ENCODE data around the gene OR51F1.
"Not testable (repeated sequence)": the region's sequence is repeated elsewhere in the genome, so short reads cannot be mapped to it uniquely, and the experiment has no call there.

The OR51F1 gene

DNA sequence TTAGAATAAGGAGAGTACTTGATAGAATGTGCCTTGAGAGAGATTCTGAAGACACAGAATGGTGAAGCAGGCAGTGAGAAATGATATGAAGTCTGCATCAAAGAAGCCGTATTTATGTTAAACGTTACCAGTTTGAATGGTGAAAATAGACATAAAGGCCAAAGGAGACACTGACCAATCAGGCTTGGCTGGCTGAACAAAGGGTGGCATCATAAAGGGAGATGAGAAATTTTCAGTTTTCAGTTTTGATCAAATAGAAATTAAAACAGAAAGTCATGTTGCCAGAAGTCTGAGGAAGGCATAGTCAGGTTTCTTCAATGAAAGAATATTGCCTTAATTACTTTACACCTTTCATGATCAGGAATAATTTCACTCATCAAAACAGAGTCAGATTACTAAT is 6.6 kb downstream of the OR51F1 start:
- H3K9me3 ChIP-seq (ENCODE audit: control insufficient read depth, low read length): no peaks in the 10 kb centered on the region
- H3K4me3 ChIP-seq (ENCODE audit: extremely low read depth, insufficient read depth, low read length, poor library complexity, severe bottlenecking): no peak overlapping the region
- H3K27ac ChIP-seq (ENCODE audit: low read depth, low read length, severe bottlenecking): no peak overlapping the region
- H3K4me1 ChIP-seq (ENCODE audit: control insufficient read depth, insufficient read depth, low read length, poor library complexity, severe bottlenecking): no peaks in the 10 kb centered on the region
- 91 to 93% methylated on average over 2 of the region's 2 CpGs for WGBS, 2 experiments (ENCODE audit: insufficient coverage in 2 of 2)
- H3K36me3 ChIP-seq (ENCODE audit: control insufficient read depth, insufficient read depth, low read length): no peaks in the 10 kb centered on the region

- Histone ChIP-seq H3K4me3 (ENCODE audit: extremely low read depth, insufficient read depth, low read length, poor library complexity, severe bottlenecking) (no peak overlapping the region), H3K27ac (ENCODE audit: low read depth, low read length, severe bottlenecking) (no peak overlapping the region), H3K4me1 (ENCODE audit: control insufficient read depth, insufficient read depth, low read length, poor library complexity, severe bottlenecking) (no peaks in the 10 kb centered on the region), H3K36me3 (ENCODE audit: control insufficient read depth, insufficient read depth, low read length) (no peaks in the 10 kb centered on the region), H3K9me3 (ENCODE audit: control insufficient read depth, low read length) (no peaks in the 10 kb centered on the region)
- WGBS, 2 experiments (ENCODE audit: insufficient coverage in 2 of 2): 67 to 71% methylated on average over 1 of the region's 1 CpG
Observed at GRCh38 chr11:4751201-4751600, 18.5 kb downstream of the OR51F1 start.

DNA sequence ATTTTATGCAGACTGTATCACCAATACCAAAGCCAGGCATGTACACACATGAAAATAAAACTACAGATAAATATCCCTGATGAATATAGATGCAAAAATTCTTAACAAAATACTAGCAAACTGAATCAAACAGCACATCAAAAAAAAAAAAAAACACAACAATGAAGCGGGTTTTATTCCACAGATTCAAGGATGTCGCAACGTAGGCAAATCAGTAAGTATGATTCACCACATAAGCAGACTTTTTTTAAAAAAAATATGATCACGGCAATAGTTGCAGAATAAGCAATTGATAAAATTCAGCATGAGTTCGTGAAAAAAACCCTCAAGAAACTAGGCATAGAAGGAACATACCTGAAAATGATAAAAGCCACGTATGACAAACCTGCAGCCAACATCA is 21.3 kb downstream of the OR51F1 start:
- Histone ChIP-seq H3K4me1 (ENCODE audit: control insufficient read depth, insufficient read depth, low read length, poor library complexity, severe bottlenecking) (no peaks in the 10 kb centered on the region), H3K9me3 (ENCODE audit: control insufficient read depth, low read length) (no peaks in the 10 kb centered on the region), H3K36me3 (ENCODE audit: control insufficient read depth, insufficient read depth, low read length) (no peaks in the 10 kb centered on the region), H3K27ac (ENCODE audit: low read depth, low read length, severe bottlenecking) (no peak overlapping the region), H3K4me3 (ENCODE audit: extremely low read depth, insufficient read depth, low read length, poor library complexity, severe bottlenecking) (no peak overlapping the region)
- 80 to 83% methylated on average over 3 to 5 of the region's 6 CpGs for WGBS, 2 experiments (ENCODE audit: insufficient coverage in 2 of 2)

DNA sequence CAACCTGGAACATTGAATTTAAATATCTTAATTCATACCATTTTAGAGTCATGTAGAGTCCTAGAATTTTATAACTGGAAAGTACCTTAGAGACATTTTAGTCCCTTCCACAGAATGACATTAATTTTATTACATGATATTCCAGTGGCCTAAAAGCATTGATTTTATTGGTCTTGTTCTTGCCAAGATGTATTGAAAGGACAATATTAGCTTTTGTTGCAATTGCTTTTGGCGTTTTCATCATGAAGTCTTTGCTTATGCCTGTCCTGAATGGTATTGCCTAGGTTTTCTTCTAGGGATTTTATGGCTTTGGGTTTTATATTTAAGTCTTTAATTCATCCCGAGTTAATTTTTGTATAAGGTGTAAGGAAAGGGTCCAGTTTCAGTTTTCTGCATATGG is 29.0 kb downstream of the OR51F1 start:
- no peaks in the 10 kb centered on the region for H3K36me3 ChIP-seq (ENCODE audit: control insufficient read depth, insufficient read depth, low read length)
- 71 to 80% methylated on average over 1 of the region's 2 CpGs for WGBS, 2 experiments (ENCODE audit: insufficient coverage in 2 of 2)
- no peaks in the 10 kb centered on the region for H3K9me3 ChIP-seq (ENCODE audit: control insufficient read depth, low read length)

GRCh38 chr11:4727171-4727570 is 42.6 kb downstream of the OR51F1 start:
- Histone ChIP-seq H3K9me3 (ENCODE audit: control insufficient read depth, low read length) (no peaks in the 10 kb centered on the region), H3K4me3 (ENCODE audit: extremely low read depth, insufficient read depth, low read length, poor library complexity, severe bottlenecking) (no peak overlapping the region), H3K27ac (ENCODE audit: low read depth, low read length, severe bottlenecking) (no peak overlapping the region), H3K36me3 (ENCODE audit: control insufficient read depth, insufficient read depth, low read length) (no peaks in the 10 kb centered on the region), H3K4me1 (ENCODE audit: control insufficient read depth, insufficient read depth, low read length, poor library complexity, severe bottlenecking) (no peaks in the 10 kb centered on the region)
- WGBS, 2 experiments (ENCODE audit: insufficient coverage in 2 of 2): 90% methylated on average over 1 of the region's 2 CpGs; no CpG with 5 or more reads in 1 of the 2 experiments

More for the DNA sequence above, 29.0 kb downstream of the OR51F1 start:
- no peak overlapping the region for H3K27ac ChIP-seq (ENCODE audit: low read depth, low read length, severe bottlenecking)
- H3K4me1 ChIP-seq (ENCODE audit: control insufficient read depth, insufficient read depth, low read length, poor library complexity, severe bottlenecking): no peaks in the 10 kb centered on the region
- no peak overlapping the region for H3K4me3 ChIP-seq (ENCODE audit: extremely low read depth, insufficient read depth, low read length, poor library complexity, severe bottlenecking)

DNA sequence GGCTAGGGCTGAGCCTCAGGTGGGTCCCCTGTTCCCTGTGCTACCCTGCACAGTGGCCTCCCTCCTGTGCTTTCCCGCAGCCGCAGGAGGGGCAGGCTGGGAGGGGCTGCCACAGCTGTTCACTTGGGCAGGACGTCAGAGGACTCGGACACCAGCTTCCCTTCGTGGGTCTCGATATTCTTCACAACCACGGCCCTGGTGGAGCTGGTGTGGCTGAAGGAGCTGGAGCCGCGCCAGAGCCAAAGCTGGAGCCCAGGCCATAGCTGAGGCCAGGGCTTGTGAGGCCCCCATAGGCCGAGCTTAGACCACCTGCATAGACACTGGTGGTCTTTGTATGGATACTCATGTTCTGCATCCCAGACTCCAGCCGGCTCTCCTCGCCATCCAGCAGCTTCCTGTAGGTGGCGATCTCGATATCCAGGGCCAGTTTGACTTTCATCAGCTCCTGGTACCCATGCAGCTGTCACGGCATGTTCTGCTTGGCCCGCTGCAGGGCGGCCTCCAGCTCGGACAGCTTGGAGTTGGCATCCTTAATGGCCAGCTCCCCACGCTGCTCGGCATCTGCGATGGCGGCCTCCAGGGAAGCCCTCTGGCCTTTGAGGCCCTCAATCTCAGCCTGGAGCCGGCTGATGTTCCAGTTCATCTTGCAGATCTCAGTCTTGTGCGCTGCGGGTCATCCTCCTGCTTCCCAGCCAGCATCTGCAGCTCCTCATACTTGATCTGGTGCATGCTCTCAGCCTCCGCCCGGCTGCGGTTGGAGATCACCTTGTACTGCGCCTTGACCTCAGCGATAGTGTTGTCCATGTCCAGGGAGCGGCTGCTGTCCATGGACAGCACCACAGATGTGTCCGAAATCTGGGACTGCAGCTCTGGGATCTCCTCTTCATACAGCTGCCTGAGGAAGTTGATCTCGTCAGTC is 46.9 kb downstream of the OR51F1 start:
- not testable (repeated sequence) for H3K9me3 ChIP-seq (ENCODE audit: control insufficient read depth, low read length); H3K4me1 ChIP-seq (ENCODE audit: control insufficient read depth, insufficient read depth, low read length, poor library complexity, severe bottlenecking); H3K4me3 ChIP-seq (ENCODE audit: extremely low read depth, insufficient read depth, low read length, poor library complexity, severe bottlenecking); H3K27ac ChIP-seq (ENCODE audit: low read depth, low read length, severe bottlenecking); H3K36me3 ChIP-seq (ENCODE audit: control insufficient read depth, insufficient read depth, low read length)
- WGBS, 2 experiments (ENCODE audit: insufficient coverage in 2 of 2): 92 to 94% methylated on average over 29 to 31 of the region's 33 CpGs
